Vagina (tissue), 2 donors: ENCODE measurements around the gene PPP5C.

Source experiments
- POLR2AphosphoS5 ChIP-seq, 2 donors: sonication (generic); formaldehyde crosslinking; IDR thresholded peaks; one replicate each; pipeline ENCODE4 v1.9.0; 2017; ENCODE audit warnings: antibody characterized with exemption in 2 of 2, mild to moderate bottlenecking in 2 of 2, low read depth in 1 of 2; ENCODE audit not compliant: insufficient read depth in 1 of 2
- TF ChIP-seq, protein P1 (sequence below), 3 experiments: fragments of 450-650 bp in 2 of 3; fragments of 200-600 bp in 1 of 3; sonication (generic) in 1 of 3; IDR thresholded peaks; one replicate each; pipeline ENCODE4 v1.5.1; 2017 to 2019; ENCODE audit warnings: antibody characterized with exemption in 3 of 3, mild to moderate bottlenecking in 2 of 3, moderate library complexity in 2 of 3

DNA sequence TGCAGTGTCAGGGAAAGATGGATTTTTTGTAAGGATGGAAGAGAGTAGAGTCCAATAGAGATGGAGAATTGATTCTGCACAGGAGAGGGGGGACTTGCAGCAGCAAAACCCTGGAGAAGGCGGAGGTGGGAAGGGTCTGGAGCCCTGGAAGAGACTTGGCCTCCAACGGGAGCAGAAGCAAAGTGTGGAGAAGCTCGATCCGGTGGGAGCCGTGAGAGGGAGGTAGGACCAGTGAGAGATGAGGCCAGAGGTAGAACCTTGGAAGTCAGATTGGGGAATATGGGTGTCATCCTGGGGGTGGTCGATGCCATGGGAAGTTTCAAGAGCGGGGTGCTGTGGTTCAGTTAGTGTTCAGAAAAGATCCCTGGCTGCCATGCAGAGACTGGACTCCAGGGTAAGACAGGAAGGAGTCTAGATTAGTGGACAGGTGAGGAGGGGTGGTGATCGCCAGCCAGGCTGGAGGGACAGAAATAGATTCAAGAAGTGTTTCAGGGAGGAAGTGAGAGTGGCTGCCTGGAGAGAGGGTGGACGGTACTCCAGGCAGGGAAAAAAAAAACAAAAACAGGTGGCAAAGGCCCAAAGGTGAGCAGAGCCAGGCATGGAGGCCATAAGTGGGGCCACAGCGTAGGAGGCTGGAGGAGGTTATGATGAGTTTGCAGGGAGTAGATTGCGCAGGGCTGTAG, 2.6 kb downstream of the PPP5C start:
- TF ChIP-seq, protein P1, sequence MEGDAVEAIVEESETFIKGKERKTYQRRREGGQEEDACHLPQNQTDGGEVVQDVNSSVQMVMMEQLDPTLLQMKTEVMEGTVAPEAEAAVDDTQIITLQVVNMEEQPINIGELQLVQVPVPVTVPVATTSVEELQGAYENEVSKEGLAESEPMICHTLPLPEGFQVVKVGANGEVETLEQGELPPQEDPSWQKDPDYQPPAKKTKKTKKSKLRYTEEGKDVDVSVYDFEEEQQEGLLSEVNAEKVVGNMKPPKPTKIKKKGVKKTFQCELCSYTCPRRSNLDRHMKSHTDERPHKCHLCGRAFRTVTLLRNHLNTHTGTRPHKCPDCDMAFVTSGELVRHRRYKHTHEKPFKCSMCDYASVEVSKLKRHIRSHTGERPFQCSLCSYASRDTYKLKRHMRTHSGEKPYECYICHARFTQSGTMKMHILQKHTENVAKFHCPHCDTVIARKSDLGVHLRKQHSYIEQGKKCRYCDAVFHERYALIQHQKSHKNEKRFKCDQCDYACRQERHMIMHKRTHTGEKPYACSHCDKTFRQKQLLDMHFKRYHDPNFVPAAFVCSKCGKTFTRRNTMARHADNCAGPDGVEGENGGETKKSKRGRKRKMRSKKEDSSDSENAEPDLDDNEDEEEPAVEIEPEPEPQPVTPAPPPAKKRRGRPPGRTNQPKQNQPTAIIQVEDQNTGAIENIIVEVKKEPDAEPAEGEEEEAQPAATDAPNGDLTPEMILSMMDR (IDR thresholded peaks at IDR 0.05) = no peak
- TF ChIP-seq POLR2AphosphoS5 (IDR thresholded peaks at IDR 0.05; ENCODE audit: insufficient read depth in 1 of 2, low read depth in 1 of 2) = no peak
